Measurements from ENCODE around the gene PNCK.

The PNCK gene

DNA sequence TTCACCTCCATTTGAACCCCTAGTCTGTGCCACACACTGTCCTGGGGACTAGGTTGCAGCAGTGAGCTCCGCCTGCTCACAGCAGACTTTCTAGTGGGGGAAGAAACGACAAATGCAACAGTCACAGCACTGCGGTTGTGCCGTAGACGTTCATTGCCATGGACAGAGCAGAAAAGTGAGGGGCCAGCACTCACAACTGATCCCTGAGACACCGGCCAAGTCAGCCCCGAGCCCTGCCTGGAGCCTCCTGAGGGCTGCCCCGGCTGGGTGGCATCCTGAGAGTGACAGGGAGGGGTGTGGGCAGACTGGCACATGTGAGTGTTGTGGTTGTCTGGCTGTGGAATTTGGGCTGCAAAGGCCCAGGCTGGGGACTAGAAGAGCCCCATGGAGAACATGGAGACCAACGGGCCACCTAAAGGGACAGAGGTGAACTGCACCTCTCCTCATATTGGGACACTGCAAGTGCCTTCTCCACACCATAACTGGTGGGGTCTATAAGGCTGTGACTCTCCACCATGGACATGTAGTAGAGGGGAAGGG is 22.0 kb downstream of the PNCK start:
- no peak for DNase-seq

DNA sequence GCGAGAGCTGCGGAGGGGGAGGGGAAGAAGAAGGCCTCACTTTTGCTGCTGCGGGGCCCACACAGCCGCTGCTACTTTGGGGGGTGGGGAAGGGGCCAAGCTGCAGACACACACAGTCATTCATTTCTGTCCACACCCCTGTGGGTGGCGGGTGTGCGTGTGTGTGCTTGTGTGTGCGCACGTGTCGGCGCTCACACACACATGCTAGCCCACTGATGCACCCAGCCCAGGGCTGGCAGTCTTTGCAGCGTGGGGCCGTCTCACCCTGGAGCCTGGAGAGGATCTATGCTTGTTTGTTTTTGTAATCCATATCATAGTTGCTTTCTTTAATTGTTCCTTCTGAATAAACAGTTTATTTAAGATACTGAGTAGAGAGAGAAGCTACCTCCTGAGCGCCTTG is 22.7 kb downstream of the PNCK start:
- DNase-seq: no peak

DNA sequence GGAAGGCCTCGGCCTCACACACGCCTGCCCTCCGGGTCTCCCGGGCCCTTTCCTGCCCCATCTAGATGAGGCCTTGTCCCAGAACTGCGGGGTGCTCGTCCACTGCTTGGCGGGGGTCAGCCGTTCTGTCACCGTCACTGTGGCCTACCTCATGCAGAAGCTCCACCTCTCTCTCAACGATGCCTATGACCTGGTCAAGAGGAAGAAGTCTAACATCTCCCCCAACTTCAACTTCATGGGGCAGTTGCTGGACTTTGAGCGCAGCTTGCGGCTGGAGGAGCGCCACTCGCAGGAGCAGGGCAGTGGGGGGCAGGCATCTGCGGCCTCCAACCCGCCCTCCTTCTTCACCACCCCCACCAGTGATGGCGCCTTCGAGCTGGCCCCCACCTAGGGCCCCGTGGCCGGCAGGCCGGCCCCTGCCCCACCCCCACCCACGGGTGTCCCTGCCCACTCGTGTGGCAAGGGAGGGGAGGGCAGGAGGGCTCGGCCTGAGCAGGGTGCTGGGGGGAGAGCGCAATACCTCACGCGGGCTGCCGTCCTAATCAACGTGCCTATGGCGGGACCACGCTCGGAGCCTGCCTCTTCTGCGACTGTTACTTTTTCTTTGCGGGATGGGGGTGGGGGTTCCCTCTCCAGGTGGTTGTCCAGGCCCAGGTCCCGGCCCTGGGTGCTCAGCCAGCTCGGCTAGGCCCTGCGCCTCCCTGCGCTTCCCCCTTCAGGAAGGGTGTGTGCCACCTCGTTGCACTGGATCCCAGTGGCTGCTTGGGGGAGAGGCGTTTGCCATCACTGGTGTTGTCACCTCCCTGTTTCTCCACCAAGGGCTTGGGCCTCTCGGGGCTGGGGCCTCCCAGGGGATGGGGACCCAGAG is 23.5 kb downstream of the PNCK start:
- no peak for DNase-seq

DNA sequence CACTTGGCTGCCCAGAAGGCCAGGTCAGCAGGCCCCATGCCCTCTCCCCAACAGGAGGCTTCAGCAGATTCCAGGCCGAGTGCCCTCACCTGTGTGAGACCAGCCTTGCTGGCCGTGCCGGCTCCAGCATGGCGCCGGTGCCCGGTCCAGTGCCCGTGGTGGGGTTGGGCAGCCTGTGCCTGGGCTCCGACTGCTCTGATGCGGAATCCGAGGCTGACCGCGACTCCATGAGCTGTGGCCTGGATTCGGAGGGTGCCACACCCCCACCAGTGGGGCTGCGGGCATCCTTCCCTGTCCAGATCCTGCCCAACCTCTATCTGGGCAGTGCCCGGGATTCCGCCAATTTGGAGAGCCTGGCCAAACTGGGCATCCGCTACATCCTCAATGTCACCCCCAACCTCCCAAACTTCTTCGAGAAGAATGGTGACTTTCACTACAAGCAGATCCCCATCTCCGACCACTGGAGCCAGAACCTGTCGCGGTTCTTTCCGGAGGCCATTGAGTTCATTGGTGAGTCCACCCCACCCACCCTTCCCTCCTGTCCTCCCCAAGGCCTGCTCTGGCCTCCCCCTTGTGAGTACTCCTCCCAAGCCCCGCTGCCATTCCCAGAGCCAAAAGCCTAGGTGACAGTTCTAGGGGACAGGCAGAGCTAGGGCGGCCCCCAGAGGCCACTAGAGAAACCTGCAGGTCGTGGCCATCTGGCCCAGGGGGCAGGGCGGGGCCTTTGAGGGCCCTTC is 24.3 kb downstream of the PNCK start:
- DNase-seq: no peak

DNA sequence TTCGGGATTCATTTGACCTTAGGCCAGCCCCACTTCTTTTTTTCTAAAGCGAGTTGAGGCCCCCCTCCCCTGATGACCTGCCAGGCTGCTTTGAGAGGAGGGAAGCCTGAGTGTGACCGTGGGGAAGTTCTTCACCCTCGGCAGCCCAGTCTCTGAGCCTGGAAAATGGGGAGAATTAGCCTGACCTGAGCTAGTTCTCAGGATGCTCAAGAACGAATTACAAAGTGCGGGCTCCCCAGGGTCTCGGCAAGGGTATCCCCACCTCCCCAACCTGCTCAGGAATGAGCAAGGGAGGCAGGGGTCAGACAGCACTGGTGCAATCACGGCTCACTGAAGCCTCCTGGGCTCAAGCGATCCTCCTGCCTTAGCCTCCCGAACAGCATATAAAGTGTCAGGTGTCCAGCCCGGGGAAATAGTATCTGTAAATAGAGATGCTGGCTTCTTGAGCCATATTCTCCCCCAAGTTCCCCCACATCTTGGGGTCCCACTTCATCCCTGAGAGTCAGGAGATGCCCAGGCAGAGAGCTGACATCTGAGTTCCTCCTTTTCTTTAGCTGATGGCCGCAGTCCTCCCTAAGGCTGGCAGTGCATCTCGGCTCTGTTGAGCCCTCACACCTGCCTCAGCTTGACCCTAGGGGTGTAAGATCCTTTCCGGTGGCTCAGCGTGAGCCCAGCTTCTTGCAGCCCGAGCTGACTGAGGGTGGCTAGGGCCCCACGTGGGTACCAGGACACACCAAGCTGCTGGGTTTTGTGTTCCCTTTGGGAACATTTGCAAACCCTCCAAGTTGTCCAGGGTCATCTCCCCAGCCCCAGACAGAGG is 25.0 kb downstream of the PNCK start:
- no peak for DNase-seq

DNA sequence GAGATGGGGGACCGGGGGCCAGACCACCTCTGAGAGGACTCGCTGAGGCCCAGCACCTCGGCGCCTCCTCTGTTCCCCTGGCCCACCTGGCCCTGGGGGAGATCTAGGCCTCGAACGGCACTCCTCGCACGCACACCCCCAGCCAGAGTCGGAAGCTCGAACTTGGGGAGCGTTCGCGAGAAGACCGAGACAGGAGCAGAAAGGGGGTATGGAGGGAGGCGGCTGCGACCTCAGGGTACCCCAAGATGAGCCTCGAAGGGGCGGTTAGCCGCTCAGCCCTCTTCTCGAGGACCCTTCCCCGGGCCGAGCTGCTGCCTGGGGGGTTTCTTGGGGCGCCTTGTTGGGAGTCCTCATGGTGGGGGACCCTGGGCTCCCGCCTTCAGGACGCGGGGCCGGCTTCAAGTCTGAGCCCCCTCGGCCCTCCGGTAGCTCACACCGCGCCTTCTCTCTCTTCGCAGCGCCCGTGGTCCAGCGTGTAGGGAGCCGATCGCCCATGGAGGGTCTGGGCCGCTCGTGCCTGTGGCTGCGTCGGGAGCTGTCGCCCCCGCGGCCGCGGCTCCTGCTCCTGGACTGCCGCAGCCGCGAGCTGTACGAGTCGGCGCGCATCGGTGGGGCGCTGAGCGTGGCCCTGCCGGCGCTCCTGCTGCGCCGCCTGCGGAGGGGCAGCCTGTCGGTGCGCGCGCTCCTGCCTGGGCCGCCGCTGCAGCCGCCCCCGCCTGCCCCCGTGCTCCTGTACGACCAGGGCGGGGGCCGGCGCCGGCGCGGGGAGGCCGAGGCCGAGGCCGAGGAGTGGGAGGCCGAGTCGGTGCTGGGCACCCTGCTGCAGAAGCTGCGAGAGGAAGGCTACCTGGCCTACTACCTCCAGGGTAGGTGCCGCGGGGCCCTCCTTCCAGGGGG is 25.9 kb downstream of the PNCK start:
- no peak for DNase-seq

DNA sequence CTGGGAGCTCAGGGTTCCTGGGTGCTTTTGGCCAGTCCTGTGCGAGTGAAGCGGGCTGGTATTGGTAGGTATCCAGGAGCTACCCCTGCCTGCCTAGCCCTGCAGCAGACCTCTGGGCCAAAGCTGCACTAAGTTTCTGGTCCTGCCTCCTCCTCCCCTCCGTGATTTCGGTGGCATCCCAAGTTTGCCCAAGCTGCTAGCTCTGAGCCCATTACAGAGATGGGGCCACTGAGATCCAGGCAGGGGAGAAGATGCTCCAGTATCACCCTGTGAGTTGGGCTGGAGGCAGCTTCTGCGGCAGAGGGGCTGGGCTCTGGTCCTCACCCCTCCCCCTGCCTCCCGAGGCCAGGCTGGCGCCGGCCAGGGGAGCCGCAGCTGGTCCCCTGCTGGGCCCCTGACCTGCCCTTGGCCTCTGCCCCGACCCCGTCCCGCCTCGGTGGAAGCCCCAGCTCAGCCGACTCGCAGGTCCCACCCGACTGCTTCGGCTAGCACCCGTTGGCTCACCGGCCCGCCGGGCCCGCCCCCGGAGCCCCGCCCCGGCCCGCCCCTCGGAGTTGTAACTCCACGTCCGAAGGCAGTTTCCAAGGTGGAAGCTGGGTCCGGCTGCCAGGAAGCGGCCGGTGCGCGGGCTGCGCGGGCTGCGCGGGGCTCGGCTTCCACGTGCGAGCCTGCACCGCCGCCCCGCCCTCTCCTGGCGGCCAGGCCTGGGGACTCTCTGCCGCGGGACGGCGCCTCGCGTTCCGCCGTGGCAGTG is 26.8 kb downstream of the PNCK start, which contains the start of gene DUSP9:
Gene DUSP9, plus strand, starts transcription at position 584 of the 754 bp plus-strand sequence. CDS start 751 bp downstream, outside the sequence.
- no peak for DNase-seq

DNA sequence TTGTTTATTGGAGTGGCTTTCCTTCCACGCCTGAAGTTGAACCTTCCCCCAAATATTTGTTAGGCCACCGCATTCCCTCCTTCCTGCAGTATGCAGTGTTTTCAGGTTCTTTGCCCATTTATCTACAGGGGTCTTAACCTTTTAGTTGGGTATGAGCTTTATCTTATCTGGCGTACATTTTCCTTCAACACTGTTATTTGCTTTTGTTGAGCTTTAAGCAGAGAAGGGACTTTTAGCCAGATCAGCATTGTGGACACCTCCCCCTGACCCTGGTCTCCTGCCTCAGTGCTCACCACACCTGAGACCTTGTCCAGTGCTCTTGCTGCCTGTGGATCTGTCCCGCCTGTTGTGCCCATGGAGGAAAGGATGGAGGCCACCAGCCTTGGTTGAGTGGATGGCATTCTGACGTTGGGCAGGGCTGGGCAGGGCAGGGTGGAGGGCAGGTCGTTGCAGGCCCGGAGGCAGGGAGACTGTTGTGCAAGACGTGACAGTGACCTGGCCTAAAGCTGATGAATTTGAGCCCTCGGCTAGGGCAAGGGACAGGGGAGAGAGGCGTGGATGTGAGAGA is 27.6 kb downstream of the PNCK start:
- DNase-seq: no peak

DNA sequence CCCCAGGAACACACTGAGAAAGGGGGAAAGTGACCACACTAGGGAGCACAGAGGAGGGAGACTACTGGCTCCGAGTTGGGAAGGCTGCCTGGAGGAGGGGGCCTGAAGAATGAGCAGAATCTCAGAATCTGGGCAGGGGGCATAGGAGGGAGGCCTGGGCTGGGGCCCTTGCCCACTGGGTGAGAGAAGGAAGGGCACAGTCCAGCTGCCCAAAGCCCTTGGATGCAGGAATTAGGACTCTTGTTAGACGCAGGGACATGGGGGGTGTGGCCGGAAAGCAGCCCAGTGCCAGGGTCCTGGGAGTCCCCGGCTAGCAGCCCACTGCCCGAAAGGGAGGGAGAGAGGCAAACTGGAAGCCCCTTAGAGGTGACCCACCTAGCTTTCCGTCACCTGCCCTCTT is 28.5 kb downstream of the PNCK start:
- no peak for DNase-seq

DNA sequence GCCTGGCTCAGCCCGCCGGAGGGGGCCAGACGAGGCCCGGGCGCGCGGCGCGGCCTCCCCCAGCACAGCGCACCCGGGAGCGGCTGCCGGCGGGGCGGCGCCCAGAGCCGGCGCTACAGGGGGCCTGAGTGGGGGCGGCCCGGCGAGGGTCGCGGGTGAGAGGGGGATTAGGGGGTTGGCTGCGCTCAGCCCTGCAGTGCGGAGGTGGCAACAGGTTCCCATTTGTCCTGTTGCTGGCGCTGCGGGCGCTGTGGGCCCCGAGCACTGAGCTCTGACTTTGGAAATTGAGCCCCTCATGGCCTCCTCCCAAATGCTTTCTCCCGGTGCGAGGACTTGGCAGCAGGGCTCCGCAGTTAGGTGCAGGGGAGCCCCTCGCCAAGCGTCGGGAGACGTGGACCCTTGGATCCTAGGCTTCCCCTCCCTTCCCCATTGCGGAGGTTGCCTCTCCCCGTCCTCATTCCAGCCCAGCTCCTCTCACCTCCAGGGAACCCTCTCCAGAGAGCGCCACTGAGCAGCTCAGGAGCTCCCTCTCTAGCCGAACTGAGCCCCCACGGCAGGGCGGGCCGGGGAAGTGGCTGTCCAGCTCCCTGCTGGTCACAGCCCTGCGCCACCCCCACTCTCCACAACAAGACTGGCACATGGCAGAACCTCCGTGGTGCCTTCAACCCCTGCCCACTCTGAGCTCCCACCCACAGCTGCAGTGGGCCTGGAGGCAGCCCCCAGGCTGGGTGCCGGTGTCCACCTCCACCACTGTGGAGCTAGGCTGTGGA is 29.1 kb downstream of the PNCK start:
- DNase-seq: no peak

DNA sequence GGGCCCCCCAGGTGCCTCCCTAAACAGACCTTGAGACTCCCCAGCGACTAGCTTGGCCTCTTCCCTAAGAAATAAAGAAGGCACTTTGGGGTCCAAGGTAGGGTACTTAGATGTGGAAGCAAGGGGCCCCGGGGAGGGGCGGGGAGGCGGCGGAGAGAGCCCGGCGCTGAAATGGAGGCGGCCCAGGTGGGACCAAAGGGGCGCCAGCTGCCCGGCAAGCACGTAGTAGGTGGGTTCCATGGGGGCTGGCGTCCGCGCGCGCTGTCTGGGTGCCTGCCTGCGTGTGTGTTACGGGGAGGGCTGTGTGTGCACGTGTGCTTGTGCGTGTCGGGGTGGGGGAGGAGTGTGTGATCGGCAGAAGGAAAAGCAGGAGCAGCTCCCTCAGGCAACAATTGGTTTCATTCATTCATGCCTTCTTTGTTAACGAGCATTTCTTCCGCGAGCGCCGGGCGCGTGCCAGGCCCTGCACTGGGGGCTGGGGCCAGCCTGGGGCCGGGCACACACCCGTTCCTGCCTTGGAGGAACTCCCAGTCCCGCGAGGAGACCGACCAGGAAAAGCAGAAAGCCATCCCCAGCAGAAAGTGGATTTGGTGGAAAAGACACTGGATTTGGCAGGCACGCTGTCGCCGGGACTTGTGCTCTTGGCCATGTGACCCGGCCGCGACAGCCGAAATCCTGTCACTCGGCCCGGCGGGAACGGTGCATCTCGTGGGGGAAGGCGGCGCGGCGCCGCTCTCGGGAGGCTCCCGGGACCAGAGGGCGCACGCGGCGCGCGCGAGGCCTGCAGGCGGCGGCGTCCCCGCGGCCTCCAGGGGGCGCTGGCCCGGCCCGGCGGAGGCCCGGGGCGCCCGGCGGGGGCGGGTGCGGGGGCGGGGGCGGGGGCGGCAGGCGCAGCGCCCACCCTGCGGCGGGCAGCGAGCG is 29.9 kb downstream of the PNCK start:
- DNase-seq: no peak

DNA sequence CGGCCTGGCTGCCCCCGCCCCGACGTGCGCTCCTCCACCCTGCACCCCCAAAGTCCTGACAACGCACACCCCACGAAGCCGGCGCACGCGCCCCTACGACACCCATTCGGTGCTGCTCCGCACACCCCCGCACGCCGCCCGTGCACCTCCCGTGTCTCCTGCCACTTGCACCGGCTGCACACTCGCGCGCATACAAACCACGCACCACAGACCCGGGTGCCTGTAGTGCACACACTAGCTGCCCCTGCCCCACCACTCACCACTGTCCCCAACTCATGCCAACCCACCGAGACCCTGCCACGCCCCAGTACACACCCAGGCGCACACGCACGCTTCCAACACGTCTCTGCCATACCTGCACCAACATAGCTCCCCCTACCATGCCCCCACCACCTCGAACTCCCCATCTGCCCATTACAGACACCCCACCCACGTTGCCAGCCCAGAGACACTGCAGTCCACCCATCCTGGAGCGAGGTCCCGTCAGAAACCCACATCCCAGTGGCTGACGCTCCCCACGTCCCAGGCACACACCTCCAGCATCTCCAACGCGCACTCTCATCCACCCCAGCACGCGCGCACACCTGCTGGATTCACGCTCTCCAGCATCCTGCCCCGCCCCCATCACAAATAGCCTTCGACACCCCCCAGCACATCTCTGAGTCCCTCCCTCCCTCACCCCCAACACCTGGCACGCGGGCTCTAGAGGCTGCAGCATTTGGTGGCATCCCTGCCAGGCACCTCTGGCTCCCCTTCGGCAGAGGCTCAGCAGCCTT is 30.8 kb downstream of the PNCK start:
- no peak for DNase-seq

DNA sequence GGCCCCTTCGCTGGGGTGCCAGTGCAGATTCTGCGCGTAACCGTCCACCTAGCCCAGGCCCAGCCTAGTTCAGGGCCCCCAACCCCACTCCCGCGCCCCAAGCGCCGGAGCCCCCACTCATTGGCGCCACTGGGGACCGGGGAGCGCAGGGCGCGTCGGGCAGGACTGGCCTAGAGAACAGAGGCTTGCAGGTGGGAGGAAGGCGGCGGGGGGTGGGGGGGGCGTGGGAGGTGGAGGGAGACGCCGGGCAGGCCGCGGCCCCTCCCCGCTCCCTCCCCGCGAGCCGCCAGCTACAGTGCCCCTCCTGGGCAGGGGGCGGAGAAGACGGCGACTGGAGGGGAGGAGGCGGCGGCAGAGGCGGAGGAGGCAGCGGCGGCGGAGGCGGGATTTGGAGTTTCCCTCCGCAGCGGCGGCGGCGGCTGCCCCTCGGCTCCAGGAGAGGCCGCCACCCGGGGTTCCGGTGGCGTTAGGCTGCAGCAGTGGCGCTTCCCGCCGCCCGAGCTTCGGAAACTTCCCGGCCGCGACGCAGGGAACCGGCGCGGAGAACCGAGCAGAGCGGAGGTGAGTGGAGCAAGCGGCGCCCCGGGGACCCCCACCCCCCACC is 31.5 kb downstream of the PNCK start:
- DNase-seq: no peak

DNA sequence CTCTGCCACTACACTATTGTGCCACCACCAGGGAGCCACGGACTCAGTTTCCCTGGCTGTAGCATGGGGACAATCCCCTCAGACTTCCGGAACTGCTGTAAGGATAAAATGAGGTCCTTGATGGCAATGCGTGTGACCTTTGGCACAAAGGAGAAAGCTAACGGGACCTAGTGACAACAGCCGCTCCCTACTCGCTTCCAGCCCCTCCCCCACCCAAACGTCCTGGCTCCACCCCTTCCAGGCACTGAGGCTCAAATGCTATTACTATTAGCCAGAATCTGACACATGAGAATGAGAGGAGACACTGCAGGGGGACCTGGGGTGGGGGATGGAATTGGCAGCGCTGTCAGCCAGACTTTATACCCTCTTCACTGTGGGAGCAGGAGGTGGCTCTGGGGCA is 32.0 kb downstream of the PNCK start:
- DNase-seq: no peak

DNA sequence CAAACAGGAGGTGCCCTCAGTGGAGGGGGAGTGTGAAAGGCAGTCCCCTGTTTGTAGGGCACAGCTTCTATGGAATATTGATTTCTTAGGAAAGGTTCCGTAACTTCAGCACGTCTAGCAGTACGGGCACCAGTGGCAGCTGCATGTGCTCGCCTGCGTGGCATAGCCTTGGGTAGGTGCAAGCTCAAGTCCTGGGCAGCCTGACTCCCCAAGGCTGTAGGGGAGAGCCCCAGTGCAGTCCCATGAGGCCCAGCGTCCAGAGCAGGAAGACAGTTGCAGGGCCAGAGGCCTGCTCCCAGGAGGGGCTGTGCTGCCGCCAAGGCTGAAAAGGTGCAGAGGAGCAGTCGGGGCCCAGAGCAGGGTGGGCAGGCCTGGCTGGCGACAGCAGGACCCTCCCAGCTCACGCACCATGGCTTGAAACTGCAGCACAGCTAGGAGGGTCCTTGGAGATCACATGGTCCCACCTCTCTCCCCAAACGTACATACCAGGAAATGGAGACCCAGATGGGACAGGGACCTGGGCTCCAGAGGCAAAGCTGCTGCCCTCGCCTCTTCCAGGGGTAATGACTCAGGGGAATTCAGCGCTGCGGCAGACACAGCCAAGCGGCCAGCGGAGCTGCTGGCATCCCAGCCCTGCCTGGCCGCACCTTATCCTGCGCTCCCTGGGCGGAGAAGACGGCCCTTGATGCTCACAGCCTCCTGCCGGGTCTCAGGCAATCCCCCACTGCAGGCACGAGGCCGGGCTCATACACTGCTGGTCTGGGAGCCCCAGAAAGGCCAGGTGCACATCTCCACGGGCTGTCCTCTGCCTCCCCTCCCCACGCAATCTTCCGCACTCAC is 32.7 kb downstream of the PNCK start:
- DNase-seq: no peak

DNA sequence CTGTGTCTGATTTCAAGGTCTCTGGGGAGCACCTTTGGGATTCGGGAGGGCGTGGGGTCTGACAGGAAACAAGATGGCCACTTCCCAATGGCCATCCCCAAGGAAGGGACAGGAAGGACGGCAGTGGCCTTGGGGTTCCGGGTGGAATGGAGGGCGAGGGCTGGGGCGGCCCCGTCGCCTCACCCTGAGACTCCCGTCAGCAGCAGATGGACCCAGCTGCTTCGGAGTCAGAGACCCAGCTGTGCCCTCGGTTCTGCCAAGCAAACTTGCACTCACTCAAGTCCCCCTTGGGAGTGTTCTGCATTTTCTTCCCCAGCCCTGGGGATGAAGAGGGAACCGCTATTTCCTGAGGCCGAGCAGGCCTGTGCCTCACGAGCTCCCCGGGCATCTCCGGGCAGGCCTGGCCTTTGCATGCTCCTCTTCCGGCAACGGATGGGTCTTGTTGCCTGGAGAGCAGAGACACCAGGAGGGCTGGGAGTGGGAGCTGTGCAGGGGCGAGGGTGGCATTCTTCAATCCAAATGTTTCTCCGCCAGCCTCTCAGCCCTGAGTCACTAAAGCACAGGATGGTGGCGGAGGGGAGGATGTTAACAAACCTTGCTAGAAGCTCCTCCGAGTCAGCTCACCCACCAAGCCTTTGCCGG is 33.4 kb downstream of the PNCK start:
- DNase-seq: no peak
